ENCODE results near the gene NTMT1.

Gene NTMT1

DNA sequence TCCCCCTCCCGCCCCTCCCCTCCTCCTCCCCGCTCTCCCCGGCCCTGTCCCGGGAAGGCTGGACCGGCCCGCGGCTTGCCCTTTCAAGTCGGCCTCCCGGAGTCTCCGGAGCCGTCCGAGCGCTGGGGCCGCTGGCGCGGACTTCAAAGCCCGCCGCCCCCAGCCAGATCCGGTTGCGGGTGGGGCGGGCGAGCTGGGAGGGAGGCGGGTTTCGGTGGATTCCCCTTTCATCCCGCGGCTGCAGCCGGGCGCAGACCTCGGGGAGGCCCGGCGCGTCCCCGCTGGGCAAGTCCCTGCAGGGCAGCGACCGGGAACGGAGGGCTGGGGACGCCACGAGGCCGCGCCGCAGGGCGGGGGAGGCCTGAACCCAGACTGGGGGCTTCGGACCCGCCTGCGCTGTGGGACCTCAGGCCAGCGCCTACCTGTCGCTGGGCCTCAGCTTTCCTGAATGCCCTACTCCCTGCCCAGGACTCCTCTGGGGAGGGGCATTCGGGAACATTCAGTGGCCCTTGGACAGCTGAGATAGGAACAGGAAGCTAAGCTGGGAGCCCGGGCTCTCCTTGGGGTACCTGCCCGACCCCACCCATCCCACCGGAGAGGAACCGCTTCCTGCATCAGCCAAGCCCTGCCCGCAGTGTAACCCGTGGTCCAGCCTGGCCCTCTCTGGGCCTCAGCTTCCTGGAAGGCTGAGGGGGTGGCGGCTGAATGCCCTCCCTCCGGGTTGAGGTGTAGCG is 28.4 kb upstream of the NTMT1 start:
- H3K27me3 ChIP-seq (ENCODE audit: insufficient read depth, low read length) = no peaks in the 10 kb centered on the region
- no peaks in the 10 kb centered on the region for H3K36me3 ChIP-seq (ENCODE audit: insufficient read depth, low read length)
- H3K4me1 ChIP-seq (ENCODE audit: control insufficient read depth, insufficient read depth, low read length, unreplicated experiment) = peaks cover 28% of the 10 kb centered on the region
- H3K4me3 ChIP-seq (ENCODE audit: low read depth, low read length) = peak overlapping the region; percentile 79
- no peaks in the 10 kb centered on the region for H3K79me2 ChIP-seq (ENCODE audit: control insufficient read depth, insufficient read depth, low read length, unreplicated experiment)
- peak overlapping the region; percentile 73 for H2AFZ ChIP-seq (ENCODE audit: low read length, unreplicated experiment)
- peak overlapping the region; percentile 34 for H3K27ac ChIP-seq (ENCODE audit: low read depth, low read length)

DNA sequence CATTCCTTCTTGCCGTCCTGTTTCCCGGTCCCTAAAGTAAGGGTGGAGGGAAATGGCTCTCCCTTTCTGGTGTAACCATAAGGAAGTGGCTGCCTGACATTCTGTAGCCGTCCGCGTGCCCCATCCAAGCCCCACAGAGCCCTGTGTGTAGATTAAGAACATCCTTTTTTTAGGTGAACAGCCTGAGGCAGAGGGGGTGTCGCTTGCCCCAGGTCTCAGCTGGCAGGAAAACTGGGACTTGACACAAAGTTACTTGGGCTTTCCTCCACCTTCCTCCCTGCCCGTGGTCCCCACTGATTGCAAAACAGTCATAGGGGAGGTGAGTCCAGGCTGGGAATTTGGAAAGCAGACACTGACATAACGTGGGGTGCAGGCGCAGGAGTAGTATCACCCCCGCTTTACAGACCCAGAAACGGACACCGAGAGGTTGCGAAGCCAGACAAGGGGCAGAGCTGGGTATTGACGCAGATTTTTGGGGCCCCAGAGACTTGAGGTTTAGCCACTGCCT is 27.8 kb upstream of the NTMT1 start:
- peak overlapping the region; percentile 79 for H3K4me3 ChIP-seq (ENCODE audit: low read depth, low read length)
- peaks cover 28% of the 10 kb centered on the region for H3K4me1 ChIP-seq (ENCODE audit: control insufficient read depth, insufficient read depth, low read length, unreplicated experiment)
- H3K36me3 ChIP-seq (ENCODE audit: insufficient read depth, low read length) = no peaks in the 10 kb centered on the region
- no peak overlapping the region for H3K27ac ChIP-seq (ENCODE audit: low read depth, low read length)
- H3K27me3 ChIP-seq (ENCODE audit: insufficient read depth, low read length) = no peaks in the 10 kb centered on the region
- no peaks in the 10 kb centered on the region for H3K79me2 ChIP-seq (ENCODE audit: control insufficient read depth, insufficient read depth, low read length, unreplicated experiment)
- H2AFZ ChIP-seq (ENCODE audit: low read length, unreplicated experiment) = no peak overlapping the region

DNA sequence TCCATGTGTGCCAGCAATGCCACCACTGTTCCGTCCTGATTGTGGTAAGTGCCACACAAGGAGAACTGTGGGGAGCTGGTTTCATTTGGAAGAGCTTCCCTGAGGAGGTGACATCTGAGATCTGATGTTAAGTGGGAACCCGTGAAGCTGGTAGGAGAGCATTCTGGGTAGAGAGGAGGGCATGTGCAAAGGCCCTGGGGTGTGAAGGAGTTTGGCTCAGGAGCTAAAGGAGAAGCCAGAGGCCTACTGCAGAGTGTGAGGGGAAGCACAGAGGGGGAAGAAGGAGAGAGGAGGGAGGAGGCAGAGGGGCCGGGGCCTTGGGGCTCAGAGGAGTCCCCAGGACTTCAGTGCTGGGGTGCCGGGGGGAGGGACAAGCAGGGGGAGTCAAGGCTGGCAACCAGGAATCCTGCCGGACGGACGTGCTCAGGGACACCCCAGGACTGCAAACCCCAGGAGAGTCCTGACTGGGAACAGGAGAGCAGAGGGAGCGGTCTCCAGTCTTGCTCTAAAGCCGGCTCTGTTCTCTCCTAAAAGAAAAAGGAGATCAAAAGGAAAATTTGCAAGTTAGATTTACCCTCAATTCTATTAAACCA is 24.8 kb upstream of the NTMT1 start:
- H3K27ac ChIP-seq (ENCODE audit: low read depth, low read length) = no peak overlapping the region
- H3K4me1 ChIP-seq (ENCODE audit: control insufficient read depth, insufficient read depth, low read length, unreplicated experiment) = peaks cover 17% of the 10 kb centered on the region
- H3K79me2 ChIP-seq (ENCODE audit: control insufficient read depth, insufficient read depth, low read length, unreplicated experiment) = no peaks in the 10 kb centered on the region
- H3K4me3 ChIP-seq (ENCODE audit: low read depth, low read length) = no peak overlapping the region
- H2AFZ ChIP-seq (ENCODE audit: low read length, unreplicated experiment) = no peak overlapping the region
- H3K27me3 ChIP-seq (ENCODE audit: insufficient read depth, low read length) = no peaks in the 10 kb centered on the region
- no peaks in the 10 kb centered on the region for H3K36me3 ChIP-seq (ENCODE audit: insufficient read depth, low read length)

DNA sequence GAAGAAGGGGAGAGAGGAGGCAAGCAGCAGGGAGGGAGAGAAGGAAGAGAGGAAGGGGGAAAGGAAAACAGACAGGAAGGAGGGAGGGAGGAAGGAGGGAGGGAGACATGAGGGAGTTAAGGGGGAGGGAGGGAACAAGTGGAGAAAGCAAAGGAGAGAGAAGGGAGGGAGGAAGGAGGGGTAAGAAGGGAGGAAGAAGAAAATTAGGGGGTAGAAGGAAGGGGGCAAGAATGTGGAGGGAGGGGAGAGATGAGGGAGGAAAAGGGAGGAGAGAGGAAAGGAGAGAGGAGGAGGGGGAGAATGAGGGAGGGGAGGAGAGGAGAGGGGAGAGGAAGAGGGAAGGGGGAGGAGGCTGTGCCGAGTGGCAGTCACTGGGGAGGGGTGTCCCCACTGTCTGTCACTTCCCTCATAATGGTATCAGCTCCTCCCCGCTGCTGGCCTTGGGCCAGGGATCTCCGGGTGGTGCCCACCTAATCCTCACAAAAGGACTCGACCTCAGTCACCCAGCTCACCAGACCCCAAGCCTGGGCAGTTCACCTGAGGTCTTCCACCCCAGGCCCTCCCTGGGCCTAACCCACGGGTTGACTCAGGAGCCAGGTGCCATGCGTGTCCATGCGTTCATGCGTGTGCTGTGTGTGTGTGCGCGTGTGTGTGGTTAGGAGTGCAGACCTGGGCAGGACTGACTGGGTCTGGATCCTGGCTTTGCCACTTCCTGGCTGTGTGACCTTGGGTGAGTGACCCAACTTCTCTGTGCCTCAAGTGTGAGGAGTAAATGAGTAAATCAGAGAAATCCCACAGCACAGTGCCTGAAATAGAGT is 23.2 kb upstream of the NTMT1 start:
- H2AFZ ChIP-seq (ENCODE audit: low read length, unreplicated experiment) = no peak overlapping the region
- H3K27ac ChIP-seq (ENCODE audit: low read depth, low read length) = no peak overlapping the region
- no peak overlapping the region for H3K4me3 ChIP-seq (ENCODE audit: low read depth, low read length)
- peaks cover 15% of the 10 kb centered on the region for H3K4me1 ChIP-seq (ENCODE audit: control insufficient read depth, insufficient read depth, low read length, unreplicated experiment)
- H3K36me3 ChIP-seq (ENCODE audit: insufficient read depth, low read length) = no peaks in the 10 kb centered on the region
- no peaks in the 10 kb centered on the region for H3K27me3 ChIP-seq (ENCODE audit: insufficient read depth, low read length)
- H3K79me2 ChIP-seq (ENCODE audit: control insufficient read depth, insufficient read depth, low read length, unreplicated experiment) = no peaks in the 10 kb centered on the region

DNA sequence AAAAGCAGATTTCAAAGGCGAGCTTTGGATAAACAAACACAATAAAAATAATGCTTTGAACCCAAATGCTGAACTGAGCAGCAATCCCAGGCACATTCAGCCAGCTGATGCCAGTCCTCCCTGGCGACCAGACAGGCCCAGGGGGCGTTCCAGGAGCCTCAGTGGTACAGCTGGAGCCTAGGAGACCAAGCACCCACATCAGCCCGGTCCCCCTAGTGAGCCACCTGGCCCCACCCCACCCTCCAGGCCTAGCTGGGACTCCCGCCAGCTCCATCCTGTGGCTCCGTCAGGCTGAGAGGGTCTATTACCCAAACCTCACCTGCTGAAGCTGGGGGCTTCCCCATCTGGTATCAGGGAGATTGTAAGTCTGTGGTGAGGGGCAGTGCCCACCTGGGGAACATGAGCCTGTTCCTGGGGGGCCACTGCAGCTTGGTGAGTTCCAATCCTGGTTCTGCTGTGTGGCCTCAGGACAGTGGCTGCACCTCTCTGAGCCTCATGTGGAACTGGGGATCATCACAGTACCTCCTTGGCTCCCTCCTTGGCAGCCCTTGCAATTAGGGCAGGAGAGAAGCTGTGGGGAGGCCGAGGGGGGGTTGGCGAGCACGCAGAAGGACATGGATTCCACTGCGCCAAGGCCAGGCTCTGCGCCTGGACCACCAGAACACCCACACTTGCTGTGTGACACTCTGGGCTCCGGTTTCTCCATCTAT is 21.8 kb upstream of the NTMT1 start:
- Histone ChIP-seq H3K4me1 (ENCODE audit: control insufficient read depth, insufficient read depth, low read length, unreplicated experiment) (peaks cover 15% of the 10 kb centered on the region), H3K36me3 (ENCODE audit: insufficient read depth, low read length) (no peaks in the 10 kb centered on the region), H3K27me3 (ENCODE audit: insufficient read depth, low read length) (no peaks in the 10 kb centered on the region), H2AFZ (ENCODE audit: low read length, unreplicated experiment) (no peak overlapping the region), H3K79me2 (ENCODE audit: control insufficient read depth, insufficient read depth, low read length, unreplicated experiment) (no peaks in the 10 kb centered on the region), H3K27ac (ENCODE audit: low read depth, low read length) (no peak overlapping the region), H3K4me3 (ENCODE audit: low read depth, low read length) (no peak overlapping the region)

DNA sequence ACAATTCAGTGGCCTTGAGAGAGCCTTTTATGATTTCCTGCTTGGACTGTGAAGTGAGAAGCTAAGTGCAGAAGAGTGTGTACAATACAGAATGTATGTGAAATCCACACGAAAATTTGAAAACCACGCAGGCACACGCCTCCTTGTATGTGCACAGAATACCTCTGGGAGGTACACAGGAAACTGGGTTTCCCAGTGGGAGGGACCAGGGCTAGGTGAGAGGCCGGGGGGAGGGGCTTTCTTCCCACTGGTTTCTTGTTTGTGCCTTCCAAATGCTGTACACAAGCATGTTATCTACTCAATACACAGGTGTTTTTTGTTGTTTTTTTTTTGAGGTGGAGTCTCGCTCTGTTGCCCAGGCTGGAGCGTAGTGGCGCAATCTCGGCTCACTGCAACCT is 21.2 kb upstream of the NTMT1 start:
- Histone ChIP-seq H3K4me1 (ENCODE audit: control insufficient read depth, insufficient read depth, low read length, unreplicated experiment) (peaks cover 17% of the 10 kb centered on the region), H3K27ac (ENCODE audit: low read depth, low read length) (no peak overlapping the region), H2AFZ (ENCODE audit: low read length, unreplicated experiment) (no peak overlapping the region), H3K79me2 (ENCODE audit: control insufficient read depth, insufficient read depth, low read length, unreplicated experiment) (no peaks in the 10 kb centered on the region), H3K4me3 (ENCODE audit: low read depth, low read length) (no peak overlapping the region), H3K27me3 (ENCODE audit: insufficient read depth, low read length) (no peaks in the 10 kb centered on the region), H3K36me3 (ENCODE audit: insufficient read depth, low read length) (no peaks in the 10 kb centered on the region)

DNA sequence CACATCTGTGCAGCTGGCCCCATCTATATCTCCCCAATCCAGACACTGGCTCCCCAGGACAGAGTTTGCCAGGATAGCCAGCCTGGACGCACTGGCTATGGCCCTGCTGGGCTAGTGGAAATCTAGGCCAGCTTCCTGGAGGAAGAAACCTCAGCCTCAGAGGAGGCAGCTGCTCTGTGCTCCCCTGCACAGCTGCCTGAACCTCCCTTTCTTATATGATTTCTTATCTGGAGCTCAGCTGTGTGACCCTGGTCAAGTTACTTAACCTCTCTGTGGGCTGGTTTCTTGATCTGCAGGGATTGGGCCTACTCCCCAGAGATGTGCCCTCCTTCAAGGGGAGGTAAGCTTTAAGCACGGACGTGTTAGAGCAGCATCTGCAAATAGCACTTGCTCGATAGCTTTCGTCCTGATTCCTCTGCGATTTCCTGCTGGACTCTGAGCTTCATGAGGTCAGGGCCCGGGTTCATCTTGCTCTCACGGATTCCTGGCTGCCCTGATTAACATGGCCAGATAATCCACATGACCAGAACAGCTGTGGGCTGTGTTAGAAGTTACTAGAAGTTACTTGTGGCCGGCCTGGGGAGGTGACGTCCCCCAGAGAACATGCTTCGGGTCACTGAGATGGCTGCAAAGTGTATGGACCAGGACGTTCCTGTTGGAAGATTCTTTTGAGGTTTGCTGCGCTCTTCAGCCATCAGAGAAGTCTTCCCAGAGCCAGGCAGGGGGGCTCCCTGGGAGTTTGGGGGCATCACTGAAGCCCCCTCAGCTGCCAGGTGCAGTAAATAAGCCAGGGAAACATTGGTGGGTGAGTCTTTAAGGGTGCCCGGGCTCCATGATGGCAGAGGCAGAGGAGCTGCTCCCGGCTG is 19.6 kb upstream of the NTMT1 start:
- Histone ChIP-seq H3K27me3 (ENCODE audit: insufficient read depth, low read length) (no peaks in the 10 kb centered on the region), H2AFZ (ENCODE audit: low read length, unreplicated experiment) (no peak overlapping the region), H3K4me1 (ENCODE audit: control insufficient read depth, insufficient read depth, low read length, unreplicated experiment) (peaks cover 19% of the 10 kb centered on the region), H3K36me3 (ENCODE audit: insufficient read depth, low read length) (no peaks in the 10 kb centered on the region), H3K79me2 (ENCODE audit: control insufficient read depth, insufficient read depth, low read length, unreplicated experiment) (no peaks in the 10 kb centered on the region), H3K27ac (ENCODE audit: low read depth, low read length) (no peak overlapping the region), H3K4me3 (ENCODE audit: low read depth, low read length) (no peak overlapping the region)

DNA sequence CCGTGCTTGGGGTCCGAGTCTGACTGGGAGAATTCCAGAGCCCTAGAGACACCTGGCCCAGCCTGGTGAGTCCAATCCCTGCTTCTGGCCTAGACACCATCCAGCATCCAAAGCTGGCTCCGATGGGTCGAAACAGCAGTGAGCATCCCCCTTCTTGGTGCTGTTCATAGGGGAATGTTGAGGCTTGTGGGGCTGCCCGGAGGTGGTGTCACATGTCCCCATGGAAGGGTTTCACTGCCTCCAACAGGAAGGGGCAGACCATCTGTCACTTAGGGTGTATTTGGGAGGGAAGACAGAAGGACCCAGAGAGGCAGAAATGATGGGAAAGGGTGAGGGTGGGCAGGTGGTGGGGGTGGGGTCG is 19.0 kb upstream of the NTMT1 start:
- H3K27ac ChIP-seq (ENCODE audit: low read depth, low read length) = no peak overlapping the region
- no peaks in the 10 kb centered on the region for H3K27me3 ChIP-seq (ENCODE audit: insufficient read depth, low read length)
- peaks cover 19% of the 10 kb centered on the region for H3K4me1 ChIP-seq (ENCODE audit: control insufficient read depth, insufficient read depth, low read length, unreplicated experiment)
- no peaks in the 10 kb centered on the region for H3K79me2 ChIP-seq (ENCODE audit: control insufficient read depth, insufficient read depth, low read length, unreplicated experiment)
- H2AFZ ChIP-seq (ENCODE audit: low read length, unreplicated experiment) = no peak overlapping the region
- H3K36me3 ChIP-seq (ENCODE audit: insufficient read depth, low read length) = no peaks in the 10 kb centered on the region
- H3K4me3 ChIP-seq (ENCODE audit: low read depth, low read length) = no peak overlapping the region

DNA sequence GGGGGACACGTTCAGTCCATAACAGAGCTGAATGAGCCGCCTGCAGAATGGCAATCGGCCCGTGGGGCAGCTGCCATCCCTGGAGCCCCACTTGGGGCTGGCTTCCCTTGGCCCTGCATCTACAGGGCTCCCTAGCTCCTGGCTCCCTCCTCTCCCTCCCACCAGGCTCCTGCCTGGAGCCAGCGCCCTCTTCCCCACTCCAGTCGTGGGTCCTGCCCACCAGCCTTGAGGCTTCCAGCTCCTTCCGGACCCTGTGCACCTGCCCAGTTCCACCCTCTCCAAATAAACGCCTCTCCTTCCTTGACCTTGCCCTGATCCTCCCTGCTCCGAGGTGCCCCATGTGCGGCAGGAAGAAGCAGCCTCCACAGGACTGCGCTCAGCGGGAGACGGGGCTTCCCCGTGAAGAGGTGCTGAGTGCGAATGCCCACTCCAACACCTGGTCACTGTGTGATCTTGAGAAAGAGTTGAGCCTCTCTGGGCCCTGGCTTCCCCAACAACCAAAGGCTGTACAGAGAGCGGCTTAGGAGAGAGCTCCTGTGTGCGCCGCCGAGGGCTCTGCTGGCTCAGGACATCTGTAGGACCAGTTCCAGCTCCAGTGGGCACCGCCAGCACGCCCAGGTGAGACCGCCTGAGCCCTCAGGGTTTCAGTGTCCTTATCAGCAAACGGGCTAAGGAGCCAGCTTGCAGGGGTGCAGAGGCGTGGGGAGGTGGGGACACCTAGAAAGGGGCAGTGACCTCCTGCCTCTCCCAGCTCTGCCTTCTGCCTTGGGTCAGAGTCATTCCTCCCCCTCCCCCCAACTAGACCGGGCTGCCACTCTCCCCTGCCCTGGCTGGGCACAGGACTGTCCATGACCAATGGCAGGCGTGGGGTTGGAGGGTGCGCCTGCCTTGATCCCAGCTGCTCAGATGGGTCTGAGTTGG is 17.1 kb upstream of the NTMT1 start:
- H3K4me3 ChIP-seq (ENCODE audit: low read depth, low read length) = no peak overlapping the region
- no peak overlapping the region for H3K27ac ChIP-seq (ENCODE audit: low read depth, low read length)
- no peaks in the 10 kb centered on the region for H3K27me3 ChIP-seq (ENCODE audit: insufficient read depth, low read length)
- H2AFZ ChIP-seq (ENCODE audit: low read length, unreplicated experiment) = no peak overlapping the region
- peaks cover 19% of the 10 kb centered on the region for H3K4me1 ChIP-seq (ENCODE audit: control insufficient read depth, insufficient read depth, low read length, unreplicated experiment)
- no peaks in the 10 kb centered on the region for H3K79me2 ChIP-seq (ENCODE audit: control insufficient read depth, insufficient read depth, low read length, unreplicated experiment)
- no peaks in the 10 kb centered on the region for H3K36me3 ChIP-seq (ENCODE audit: insufficient read depth, low read length)

All from ACC112 (cell line).